ENCODE results near the gene FOSB. TPM values are rescaled to one million over a fixed set of nuclear protein-coding genes. Genes with fewer than 3 reads are reported as not detected.
A peak's percentile ranks its signal among the peaks of the same experiment; 100 is the strongest.

FOSB gene
- total RNA-seq, 2 experiments from 2014 or later, result 7.3 to 7.7 TPM

DNA sequence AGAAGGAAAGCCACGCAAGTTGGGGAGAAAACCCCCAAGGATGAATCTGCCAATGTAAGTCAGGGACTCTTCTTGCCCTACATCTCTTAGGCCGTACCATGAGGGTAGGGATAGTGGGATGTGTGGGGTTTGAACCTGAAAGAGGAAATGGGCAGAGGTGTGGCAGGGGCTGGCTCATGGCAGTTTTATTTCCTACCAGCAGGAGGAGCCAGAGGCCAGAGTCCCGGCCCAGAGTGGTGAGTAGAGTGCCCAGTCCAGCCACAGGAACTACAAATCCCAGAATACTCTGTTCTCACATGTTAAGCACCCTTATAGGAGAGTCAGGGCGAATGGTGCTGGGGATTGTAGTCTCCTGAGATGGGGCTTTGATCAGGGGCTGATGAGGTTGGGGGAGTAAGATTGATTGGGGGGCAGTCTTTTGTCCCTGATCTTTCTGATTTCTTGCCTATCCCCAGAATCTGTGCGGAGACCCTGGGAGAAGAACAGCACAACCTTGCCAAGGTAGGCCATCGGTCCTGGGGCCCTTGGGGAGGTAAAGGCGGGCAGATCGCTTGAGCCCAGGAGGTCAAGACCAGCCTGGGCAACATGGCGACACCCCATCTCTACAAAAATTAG, 56.0 kb downstream of the FOSB start:
- H3K4me3 Mint-ChIP-seq, result no peak overlapping the region
- peak; percentile 84 for DNase-seq
- ChIA-PET CTCF (interaction anchor here (0.6 kb wide), 1 partner anchor 191 kb away, joined by 3 read pairs; no protein-coding TSS in a partner anchor), POLR2A (no interaction called here)
- peaks cover 2% of the 10 kb centered on the region for H3K27me3 Mint-ChIP-seq
- H3K27ac Mint-ChIP-seq, result peak overlapping the region; percentile 19
- ATAC-seq, result peak; percentile 99
- H3K9me3 Mint-ChIP-seq (ENCODE audit: low read depth), result no peaks in the 10 kb centered on the region
- peaks cover 48% of the 10 kb centered on the region for H3K36me3 Mint-ChIP-seq (ENCODE audit: low read depth)
- intact Hi-C loops (cut with DNase I, micrococcal nuclease), result loop anchor here (1.0 to 2.0 kb wide), 7 partner anchors 16 to 169 kb away; partner anchors contain the start of genes QPCTL (in 1 of the 2) and VASP (in 1 of the 2)
- H3K4me1 Mint-ChIP-seq, result peaks cover 14% of the 10 kb centered on the region

DNA sequence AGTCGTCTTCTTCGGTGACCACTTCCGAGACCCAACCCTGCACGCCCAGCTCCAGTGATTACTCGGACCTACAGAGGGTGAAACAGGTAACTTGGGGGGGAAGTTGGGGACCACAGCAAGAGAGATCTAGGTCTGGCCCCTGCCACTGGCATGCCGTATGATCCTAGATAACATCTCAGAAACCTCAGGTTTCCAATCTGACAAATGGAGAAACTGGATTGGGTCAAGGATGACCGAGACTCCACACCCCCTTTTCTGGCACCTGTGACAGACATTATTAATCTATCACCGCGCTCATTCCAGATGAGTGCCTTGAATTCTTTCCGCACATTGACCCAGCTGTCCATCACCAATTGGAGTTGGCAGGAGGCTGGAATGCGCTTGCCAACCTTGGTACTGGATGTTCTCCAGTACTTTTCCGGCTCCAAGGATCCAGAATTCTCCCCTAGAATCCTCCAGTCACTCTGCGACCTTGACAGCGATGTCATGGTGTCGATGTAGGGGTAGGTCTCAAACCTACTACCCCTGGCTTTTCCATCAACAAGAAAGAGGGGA, 56.9 kb downstream of the FOSB start:
- intact Hi-C loops (cut with DNase I, micrococcal nuclease), result no loop called here
- no peak for ATAC-seq
- no peak for DNase-seq
- Mint-ChIP-seq H3K4me1 (peaks cover 19% of the 10 kb centered on the region), H3K27ac (no peak overlapping the region), H3K27me3 (peaks cover 2% of the 10 kb centered on the region), H3K36me3 (ENCODE audit: low read depth) (peaks cover 48% of the 10 kb centered on the region), H3K9me3 (ENCODE audit: low read depth) (no peaks in the 10 kb centered on the region), H3K4me3 (no peak overlapping the region)
- ChIA-PET POLR2A (no interaction called here), CTCF (interaction anchor here (0.6 to 1.1 kb wide), 3 partner anchors 15 to 665 kb away, joined by 4 read pairs; no protein-coding TSS in a partner anchor)

Small RNA genes lying within 50 kb of the gene (microRNA-seq; reads per million reads assigned to microRNA genes)
- not detected for gene MIR6088 (ENCODE audit: borderline replicate concordance)

Other genes with a start within 250 kb of the FOSB start
- gene EXOC3L2, start 222.6 kb upstream of the FOSB start, total RNA-seq, result not detected
- 10 to 100 TPM; 19.1 to 19.6 TPM for gene MARK4, start 216.7 kb upstream of the FOSB start, total RNA-seq
- gene CKM, start 145.1 kb upstream of the FOSB start, total RNA-seq, result not detected
- under 1 TPM; 0.11 to 0.14 TPM for gene KLC3, start 127.2 kb upstream of the FOSB start, total RNA-seq
- gene ERCC2, start 97.4 kb upstream of the FOSB start, total RNA-seq, result 10 to 100 TPM; 27.5 to 30.4 TPM
- gene PPP1R13L, start 62.9 kb upstream of the FOSB start, total RNA-seq, result 10 to 100 TPM; 15.2 to 17.8 TPM
- gene POLR1G, start 61.4 kb upstream of the FOSB start, total RNA-seq, result 10 to 100 TPM; 15.8 to 18.4 TPM
- gene ERCC1, start 44.1 kb upstream of the FOSB start, total RNA-seq, result 10 to 100 TPM; 58.1 to 71.8 TPM
- 1 to 10 TPM; 2.0 to 3.2 TPM for gene RTN2, start 29.1 kb downstream of the FOSB start, total RNA-seq
- 1 to 10 TPM; 2.8 to 3.1 TPM for gene PPM1N, start 30.4 kb downstream of the FOSB start, total RNA-seq
- gene VASP, start 39.5 kb downstream of the FOSB start, total RNA-seq, result 100 to 1,000 TPM; 152 to 153 TPM
- 10 to 100 TPM; 13.8 to 14.4 TPM for gene OPA3, start 116.8 kb downstream of the FOSB start, total RNA-seq
- gene GPR4, start 134.2 kb downstream of the FOSB start, total RNA-seq, result not detected
- gene EML2, start 171.4 kb downstream of the FOSB start, total RNA-seq, result 100 to 1,000 TPM; 121 to 134 TPM
- 1 to 10 TPM; 4.5 to 5.9 TPM for gene GIPR, start 200.2 kb downstream of the FOSB start, total RNA-seq
- gene SNRPD2, start 224.0 kb downstream of the FOSB start, total RNA-seq, result 100 to 1,000 TPM; 619 to 839 TPM
- gene QPCTL, start 224.7 kb downstream of the FOSB start, total RNA-seq, result 10 to 100 TPM; 17.3 to 18.7 TPM

Data from activated CD4-positive, alpha-beta T cell treated with anti-CD3 and anti-CD28 coated beads for 36 hours (primary cell).